Activated CD8-positive, alpha-beta T cell treated with anti-CD3 and anti-CD28 coated beads for 36 hours (primary cell): ENCODE results near the gene FCF1. TPM values are rescaled to one million over a fixed set of nuclear protein-coding genes. Genes with fewer than 3 reads are reported as not detected.

Experiments
- ATAC-seq: fragments of 200-7000 bp; cut with Tn5 transposase; one replicate; pipeline ENCODE4 v1.10.0; 2021; ENCODE audit warnings: mild to moderate bottlenecking, moderate library complexity
- CTCF ChIA-PET: fragments of 350-600 bp; sonication (Branson Sonifier 250); formaldehyde crosslinking; loops from one replicate; lab custom pipeline; 2021; ENCODE audit warnings: antibody characterized with exemption; lab: Charles Lee
- POLR2A ChIA-PET: fragments of 350-600 bp; sonication (Branson Sonifier 250); formaldehyde crosslinking; loops from one replicate; lab custom pipeline; 2021; ENCODE audit warnings: antibody characterized with exemption; lab: Charles Lee
- DNase-seq: peaks from one replicate; pipeline ENCODE4 v3.0.0-alpha.2; 2020
- H3K27ac Mint-ChIP-seq: one replicate; pipeline ENCODE4 v1.8.0; 2021; ENCODE audit warnings: mild to moderate bottlenecking, mixed read lengths
- H3K27me3 Mint-ChIP-seq: one replicate; pipeline ENCODE4 v1.8.0; 2021; ENCODE audit warnings: mixed read lengths
- H3K36me3 Mint-ChIP-seq: one replicate; pipeline ENCODE4 v1.8.0; 2021; ENCODE audit warnings: low read depth, mixed read lengths
- H3K4me1 Mint-ChIP-seq: one replicate; pipeline ENCODE4 v1.8.0; 2021; ENCODE audit warnings: low read depth, mixed read lengths
- H3K4me3 Mint-ChIP-seq: one replicate; pipeline ENCODE4 v1.8.0; 2021; ENCODE audit warnings: mild to moderate bottlenecking, moderate library complexity, mixed read lengths
- H3K9me3 Mint-ChIP-seq: one replicate; pipeline ENCODE4 v1.8.0; 2021; ENCODE audit warnings: mixed read lengths
- CTCF ChIP-seq: fragments of 200-600 bp; IDR thresholded peaks from one replicate; pipeline ENCODE4 v1.8.0; 2022; ENCODE audit warnings: antibody characterized with exemption, mild to moderate bottlenecking
- intact Hi-C: fragments of 100-400 bp; cut with micrococcal nuclease; formaldehyde crosslinking; loops from one replicate; pipeline ENCODE4 v1.10.0; 2022
- total RNA-seq, 2 experiments: library from RNA; stranded (reverse); gene quantifications; one replicate each; pipeline ENCODE4 v1.2.3, GENCODE V29; 2021

FCF1 gene, protein sequence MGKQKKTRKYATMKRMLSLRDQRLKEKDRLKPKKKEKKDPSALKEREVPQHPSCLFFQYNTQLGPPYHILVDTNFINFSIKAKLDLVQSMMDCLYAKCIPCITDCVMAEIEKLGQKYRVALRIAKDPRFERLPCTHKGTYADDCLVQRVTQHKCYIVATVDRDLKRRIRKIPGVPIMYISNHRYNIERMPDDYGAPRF
- 10 to 100 TPM; 75.2 to 78.9 TPM for total RNA-seq

- peaks cover 39% of the 10 kb centered on the region for H3K4me1 Mint-ChIP-seq
- CTCF ChIA-PET = interaction anchor here (0.7 to 2.2 kb wide), 4 partner anchors 50 to 104 kb away, joined by 3 to 9 read pairs (median 4); partner anchors contain the start of gene YLPM1
- ATAC-seq = peak; percentile 94
- peaks cover 13% of the 10 kb centered on the region for H3K36me3 Mint-ChIP-seq
- no peaks in the 10 kb centered on the region for H3K9me3 Mint-ChIP-seq
- no peak for TF ChIP-seq CTCF
- DNase-seq = peak; percentile 89
- intact Hi-C loops = loop anchor here (5.0 kb wide), 2 partner anchors 50 to 95 kb away; partner anchors contain the start of gene YLPM1
- POLR2A ChIA-PET = interaction anchor here (1.1 to 1.9 kb wide), 2 partner anchors 50 to 94 kb away, joined by 3 to 8 read pairs; partner anchors contain the start of gene YLPM1
- peak within 1 kb of the TSS; percentile 94 for H3K27ac Mint-ChIP-seq
- peak within 1 kb of the TSS; percentile 97 for H3K4me3 Mint-ChIP-seq
- H3K27me3 Mint-ChIP-seq = no peaks in the 10 kb centered on the region
Observed at GRCh38 chr14:74712499-74713394, at the start of gene FCF1, which contains the start of gene AREL1. Gene FCF1 (plus strand): TSS chr14:74713144. CDS start chr14:74713198, 54 bp downstream. Gene AREL1 (minus strand): TSS chr14:74713080. CDS start chr14:74685615, 27,465 bp downstream.

DNA sequence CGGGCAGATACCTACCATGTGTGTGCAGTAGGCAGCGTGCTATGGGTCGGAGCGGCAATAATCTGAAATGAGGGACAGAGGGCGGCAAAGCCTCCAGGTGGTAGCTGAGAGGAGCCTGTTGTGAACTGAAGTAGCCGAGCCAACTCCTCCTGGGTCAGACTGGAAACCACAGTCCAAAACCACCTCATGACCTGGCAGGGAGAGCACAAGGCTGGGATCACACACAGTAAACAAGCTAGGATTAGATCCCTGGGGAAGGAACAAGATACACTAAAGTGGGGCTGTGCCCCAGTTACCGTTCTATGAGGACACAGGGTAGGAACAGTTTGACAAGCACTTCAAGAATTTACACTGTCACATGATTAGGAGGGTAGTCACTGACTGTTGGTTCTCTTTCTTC lies 49.1 kb upstream of the FCF1 start:
- Mint-ChIP-seq H3K27me3 (no peaks in the 10 kb centered on the region), H3K36me3 (peaks cover 30% of the 10 kb centered on the region), H3K4me3 (no peak overlapping the region), H3K9me3 (no peaks in the 10 kb centered on the region), H3K27ac (no peak overlapping the region), H3K4me1 (peaks cover 7% of the 10 kb centered on the region)
- no peak for TF ChIP-seq CTCF
- ChIA-PET CTCF (interaction anchor here (1.2 to 2.3 kb wide), 2 partner anchors 51 to 52 kb away, joined by 3 to 7 read pairs; partner anchors contain the start of gene LTBP2), POLR2A (no interaction called here)
- no peak for ATAC-seq
- DNase-seq = no peak
- intact Hi-C loops = no loop called here

DNA sequence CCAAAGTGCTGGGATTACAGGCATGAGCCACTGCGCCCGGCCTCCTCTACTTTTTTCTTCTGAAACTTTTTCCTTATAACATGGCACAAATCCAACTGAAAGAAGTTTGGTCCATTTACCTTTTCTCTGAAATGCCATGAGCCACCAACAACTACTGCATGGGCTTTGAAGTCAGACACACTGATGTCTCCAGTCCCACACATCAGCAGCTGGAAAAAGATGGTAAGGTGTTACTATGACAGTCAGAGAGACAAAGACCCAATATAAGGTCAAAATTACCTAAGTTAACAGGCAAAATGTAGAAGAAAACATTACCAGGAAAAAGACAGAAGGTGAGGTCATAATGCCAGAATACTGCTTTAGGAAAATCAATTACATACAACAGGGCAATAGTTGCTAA lies 48.2 kb upstream of the FCF1 start:
- no peaks in the 10 kb centered on the region for H3K9me3 Mint-ChIP-seq
- no peak for DNase-seq
- no peak overlapping the region for H3K4me3 Mint-ChIP-seq
- no peak for ATAC-seq
- no peaks in the 10 kb centered on the region for H3K27me3 Mint-ChIP-seq
- no peak overlapping the region for H3K27ac Mint-ChIP-seq
- peaks cover 32% of the 10 kb centered on the region for H3K36me3 Mint-ChIP-seq
- TF ChIP-seq CTCF = no peak
- POLR2A ChIA-PET = no interaction called here
- CTCF ChIA-PET = interaction anchor here (2.3 kb wide), 1 partner anchor 52 kb away, joined by 7 read pairs; the partner anchor contains the start of gene LTBP2
- H3K4me1 Mint-ChIP-seq = peaks cover 7% of the 10 kb centered on the region
- intact Hi-C loops = no loop called here

DNA sequence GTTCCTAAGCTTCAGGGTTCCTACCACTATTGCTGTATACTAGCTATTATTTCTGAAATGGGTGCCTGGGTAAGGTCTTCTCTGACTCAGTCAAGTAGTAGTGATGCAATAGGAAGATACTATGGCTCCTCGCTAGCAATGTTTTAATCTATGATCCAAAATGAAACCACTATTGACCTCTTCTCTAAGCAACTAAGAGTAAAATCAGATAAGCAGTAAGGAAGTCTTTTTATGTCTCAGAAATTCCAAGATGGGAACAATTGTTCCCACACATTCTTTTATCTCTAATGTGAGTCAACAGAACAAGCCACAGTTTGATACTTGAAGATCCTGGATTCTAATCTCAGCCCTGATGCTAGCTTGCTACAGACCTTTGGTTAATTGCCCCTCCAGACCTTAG lies 45.2 kb upstream of the FCF1 start:
- Mint-ChIP-seq H3K4me1 (peaks cover 7% of the 10 kb centered on the region), H3K4me3 (no peak overlapping the region), H3K9me3 (no peaks in the 10 kb centered on the region), H3K27ac (peak overlapping the region; percentile 70), H3K27me3 (no peaks in the 10 kb centered on the region), H3K36me3 (peaks cover 42% of the 10 kb centered on the region)
- intact Hi-C loops = no loop called here
- ChIA-PET CTCF (interaction anchor here (0.9 to 2.1 kb wide), 5 partner anchors 16 to 193 kb away, joined by 3 to 15 read pairs (median 6); partner anchors contain the start of gene LTBP2), POLR2A (interaction anchor here (1.1 kb wide), 1 partner anchor 13 kb away, joined by 3 read pairs; no protein-coding TSS in a partner anchor)
- no peak for DNase-seq
- peak; percentile 77 for ATAC-seq
- TF ChIP-seq CTCF = no peak
